Measurements from ENCODE around the gene AAGAB.

DNA sequence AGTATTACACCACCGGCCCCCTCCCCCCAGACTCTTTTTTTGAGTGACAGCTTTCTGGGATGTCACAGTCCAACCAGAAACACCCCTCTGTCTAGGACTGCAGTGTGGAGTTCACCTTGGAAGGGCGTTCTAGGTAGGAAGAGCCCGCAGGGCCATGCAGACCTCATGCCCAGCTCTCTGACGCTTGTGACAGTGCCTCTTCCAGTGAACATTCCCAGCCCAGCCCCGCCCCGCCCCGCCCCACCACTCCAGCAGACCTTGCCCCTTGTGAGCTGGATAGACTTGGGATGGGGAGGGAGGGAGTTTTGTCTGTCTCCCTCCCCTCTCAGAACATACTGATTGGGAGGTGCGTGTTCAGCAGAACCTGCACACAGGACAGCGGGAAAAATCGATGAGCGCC, 63.6 kb downstream of the AAGAB start:
- TF ChIP-seq, protein P1, sequence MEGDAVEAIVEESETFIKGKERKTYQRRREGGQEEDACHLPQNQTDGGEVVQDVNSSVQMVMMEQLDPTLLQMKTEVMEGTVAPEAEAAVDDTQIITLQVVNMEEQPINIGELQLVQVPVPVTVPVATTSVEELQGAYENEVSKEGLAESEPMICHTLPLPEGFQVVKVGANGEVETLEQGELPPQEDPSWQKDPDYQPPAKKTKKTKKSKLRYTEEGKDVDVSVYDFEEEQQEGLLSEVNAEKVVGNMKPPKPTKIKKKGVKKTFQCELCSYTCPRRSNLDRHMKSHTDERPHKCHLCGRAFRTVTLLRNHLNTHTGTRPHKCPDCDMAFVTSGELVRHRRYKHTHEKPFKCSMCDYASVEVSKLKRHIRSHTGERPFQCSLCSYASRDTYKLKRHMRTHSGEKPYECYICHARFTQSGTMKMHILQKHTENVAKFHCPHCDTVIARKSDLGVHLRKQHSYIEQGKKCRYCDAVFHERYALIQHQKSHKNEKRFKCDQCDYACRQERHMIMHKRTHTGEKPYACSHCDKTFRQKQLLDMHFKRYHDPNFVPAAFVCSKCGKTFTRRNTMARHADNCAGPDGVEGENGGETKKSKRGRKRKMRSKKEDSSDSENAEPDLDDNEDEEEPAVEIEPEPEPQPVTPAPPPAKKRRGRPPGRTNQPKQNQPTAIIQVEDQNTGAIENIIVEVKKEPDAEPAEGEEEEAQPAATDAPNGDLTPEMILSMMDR (IDR thresholded peaks at IDR 0.05), result no peak
- TF ChIP-seq POLR2A (IDR thresholded peaks at IDR 0.05) (no peak), POLR2AphosphoS5 (IDR thresholded peaks at IDR 0.05) (no peak)
